Epithelial cell of proximal tubule (primary cell): ENCODE measurements around the gene CCDC57. TPM values are rescaled to one million over a fixed set of nuclear protein-coding genes. Genes with fewer than 3 reads are reported as not detected.

Experiments
- DNase-seq: peaks from one replicate; pipeline ENCODE4 v3.0.0-alpha.2; 2011; ENCODE audit warnings: low read depth
- H3K4me3 ChIP-seq: 2 replicates; pipeline ENCODE4 v1.5.1; 2011; ENCODE audit warnings: low read depth, mild to moderate bottlenecking, low read length
- CTCF ChIP-seq: conservative IDR thresholded peaks from 2 replicates; pipeline ENCODE4 v1.5.1; 2012; ENCODE audit warnings: low read depth, mild to moderate bottlenecking, low read length
- total RNA-seq: library from RNA; depleted of rRNA; stranded (reverse); fragments of >200 nt; gene quantifications from 2 replicates; pipeline ENCODE4 v1.2.3, GENCODE V29; 2015

The CCDC57 gene
- total RNA-seq, 1 donor from 2014 or later: 10.8 TPM

DNA sequence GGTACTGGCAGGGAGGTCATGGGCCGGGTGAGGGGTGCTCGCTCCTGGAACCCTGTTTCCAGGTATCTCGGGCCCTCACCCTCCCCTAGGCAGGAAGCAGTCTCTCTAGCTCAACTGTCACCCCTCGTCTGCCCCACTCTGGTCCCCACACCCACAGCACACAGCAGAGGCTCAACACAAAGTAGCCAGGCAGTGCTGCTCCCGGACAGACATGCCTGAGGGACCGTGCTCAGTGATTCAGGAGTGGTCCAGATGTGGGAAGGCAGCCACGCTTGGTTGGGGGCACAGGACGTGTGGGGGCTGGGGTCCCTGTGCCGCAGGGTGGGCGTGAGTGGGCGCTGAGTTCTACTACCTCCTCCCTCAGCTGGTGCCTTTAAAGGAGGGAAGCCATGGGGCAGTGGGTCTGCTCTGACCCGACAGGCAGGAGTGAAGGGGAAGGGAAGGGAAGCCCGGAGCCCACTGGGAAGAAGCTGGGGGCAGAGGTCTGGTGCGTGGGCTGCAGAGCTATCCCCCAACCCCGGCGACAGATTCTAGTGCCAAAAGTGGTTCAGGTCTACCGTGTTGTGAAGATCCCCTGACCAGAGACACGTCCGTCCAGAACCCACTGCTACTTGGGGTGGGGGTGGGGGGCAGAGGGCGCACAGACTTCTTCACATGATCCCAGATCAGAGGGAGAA is 28.0 kb upstream of the CCDC57 start:
- H3K4me3 ChIP-seq: no peak overlapping the region
- TF ChIP-seq CTCF: no peak
- DNase-seq: no peak

- H3K4me3 ChIP-seq: no peak overlapping the region
- DNase-seq: no peak
- TF ChIP-seq CTCF: no peak
Observed at GRCh38 chr17:82239926-82240505, 27.4 kb upstream of the CCDC57 start.

DNA sequence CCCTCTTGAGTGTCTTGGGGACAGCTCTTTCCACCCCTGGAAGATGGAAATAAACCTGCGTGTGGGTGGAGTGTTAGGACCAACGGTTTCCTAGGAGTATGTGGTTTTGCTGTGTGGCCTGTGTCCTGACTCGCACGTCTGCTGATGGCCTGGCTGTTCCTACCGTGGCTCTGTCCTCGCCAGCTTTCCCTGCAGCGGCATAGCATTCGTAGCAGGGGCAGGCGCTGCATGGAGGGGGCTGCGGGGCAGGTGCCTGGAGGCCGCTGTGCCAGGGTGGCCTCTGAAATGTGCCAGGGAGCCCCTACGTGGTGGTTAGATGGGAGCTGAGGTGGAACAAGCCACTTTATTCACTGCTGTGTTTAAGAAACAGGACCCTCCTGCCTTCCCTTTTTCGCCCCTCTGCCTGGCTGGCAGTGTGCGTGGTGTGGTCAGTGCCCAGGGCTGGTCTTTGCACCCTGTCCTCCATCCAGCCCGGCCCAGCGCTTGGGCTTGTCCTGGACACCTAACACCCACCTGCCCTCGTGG is 26.8 kb upstream of the CCDC57 start:
- no peak overlapping the region for H3K4me3 ChIP-seq
- no peak for DNase-seq
- no peak for TF ChIP-seq CTCF

DNA sequence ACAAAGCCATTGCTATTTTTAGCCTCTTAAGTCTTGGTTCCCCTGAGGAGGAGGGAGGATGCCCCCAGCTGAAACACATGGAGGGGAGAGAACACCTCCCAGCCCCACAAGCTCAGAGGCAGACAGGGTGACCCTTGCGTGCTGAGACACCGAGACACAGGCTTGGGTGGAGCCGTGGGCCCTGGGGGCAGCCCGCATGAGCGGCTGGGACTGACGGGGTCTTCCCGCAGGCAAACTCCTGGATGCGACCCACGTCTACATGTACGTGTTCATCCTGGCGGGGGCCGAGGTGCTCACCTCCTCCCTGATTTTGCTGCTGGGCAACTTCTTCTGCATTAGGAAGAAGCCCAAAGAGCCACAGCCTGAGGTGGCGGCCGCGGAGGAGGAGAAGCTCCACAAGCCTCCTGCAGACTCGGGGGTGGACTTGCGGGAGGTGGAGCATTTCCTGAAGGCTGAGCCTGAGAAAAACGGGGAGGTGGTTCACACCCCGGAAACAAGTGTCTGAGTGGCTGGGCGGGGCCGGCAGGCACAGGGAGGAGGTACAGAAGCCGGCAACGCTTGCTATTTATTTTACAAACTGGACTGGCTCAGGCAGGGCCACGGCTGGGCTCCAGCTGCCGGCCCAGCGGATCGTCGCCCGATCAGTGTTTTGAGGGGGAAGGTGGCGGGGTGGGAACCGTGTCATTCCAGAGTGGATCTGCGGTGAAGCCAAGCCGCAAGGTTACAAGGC is 26.0 kb upstream of the CCDC57 start:
- no peak overlapping the region for H3K4me3 ChIP-seq
- TF ChIP-seq CTCF: no peak
- no peak for DNase-seq

- no peak for DNase-seq
- TF ChIP-seq CTCF: no peak
- H3K4me3 ChIP-seq: no peak overlapping the region
Observed at GRCh38 chr17:82237746-82238471, 25.3 kb upstream of the CCDC57 start.

GRCh38 chr17:82237083-82237745 is 24.6 kb upstream of the CCDC57 start:
- DNase-seq: no peak
- H3K4me3 ChIP-seq: no peak overlapping the region
- TF ChIP-seq CTCF: no peak
